ENCODE measurements around the gene SULT2B1. TPM values are rescaled to one million over a fixed set of nuclear protein-coding genes. Genes with fewer than 3 reads are reported as not detected.

Gene SULT2B1
- total RNA-seq, 2 experiments from 2014 or later = not detected

DNA sequence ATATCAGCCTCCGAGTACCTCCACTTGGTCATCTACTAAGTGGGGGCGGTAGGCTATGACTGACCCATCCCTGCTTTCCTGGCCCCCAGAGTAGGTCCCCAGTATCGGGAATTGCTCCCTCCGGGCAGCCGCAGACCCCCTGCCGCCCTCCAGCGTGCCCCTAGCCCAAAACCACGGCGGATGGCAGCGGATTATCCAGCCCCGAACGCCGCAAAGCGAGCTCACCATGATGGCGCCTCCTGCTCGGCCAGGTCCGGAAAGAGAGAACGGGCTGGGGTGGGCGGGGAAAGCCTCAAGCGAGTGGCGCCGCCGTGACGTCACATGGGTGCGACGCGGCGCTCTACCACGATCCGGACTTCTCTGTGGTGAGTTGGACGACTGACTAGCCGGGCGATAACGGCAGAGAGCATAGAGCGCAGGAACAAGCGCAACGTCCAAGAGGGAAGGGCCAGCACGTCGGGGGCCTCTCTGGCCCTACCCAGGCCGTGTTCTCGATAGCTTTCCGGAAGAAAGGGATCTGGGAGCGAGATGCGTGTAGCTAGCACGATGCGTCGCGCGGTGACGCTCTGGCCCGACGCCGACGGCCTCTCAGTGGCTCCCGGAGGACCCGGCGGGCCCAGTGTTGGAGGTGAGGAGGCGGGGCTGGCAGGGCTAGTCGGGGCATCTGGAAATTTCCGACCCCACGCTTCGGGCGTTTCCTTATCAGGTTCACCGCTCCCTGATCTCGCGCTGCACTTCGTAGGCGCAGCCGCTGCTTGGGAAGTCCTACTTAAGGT lies 67.1 kb downstream of the SULT2B1 start, which contains the start of the genes RPL18 and SPHK2:
Gene RPL18 (minus strand): TSS at position 263 of the 776 bp plus-strand sequence. CDS start 35 bp downstream, at position 228.
Gene SPHK2 (plus strand): TSS at position 591 of the 776 bp plus-strand sequence. CDS start 1,009 bp downstream, outside the sequence.
- Histone ChIP-seq H3K79me2 (ENCODE audit: insufficient read depth, low read depth, low read length) (peaks cover 45% of the 10 kb centered on the region), H3K27ac (ENCODE audit: low read depth, low read length, poor library complexity, severe bottlenecking) (peak within 1 kb of the TSS; percentile 72), H3K9me3 (ENCODE audit: low read length) (no peaks in the 10 kb centered on the region), H3K36me3 (ENCODE audit: insufficient read depth, low read length) (peaks cover 55% of the 10 kb centered on the region), H2AFZ (ENCODE audit: low read length) (peak within 1 kb of the TSS; percentile 21; the same call in 1 of the 2 replicates), H3K4me1 (ENCODE audit: insufficient read depth, low read length, poor library complexity, severe bottlenecking) (peaks cover 60% of the 10 kb centered on the region), H4K20me1 (ENCODE audit: insufficient read depth, low read length) (peaks cover 27% of the 10 kb centered on the region), H3K4me2 (ENCODE audit: low read length) (peak within 1 kb of the TSS; percentile 93), H3K9me2 (ENCODE audit: insufficient read depth, low read length) (no peaks in the 10 kb centered on the region), H3K4me3 (ENCODE audit: low read depth, low read length, poor library complexity, severe bottlenecking) (peak within 1 kb of the TSS; percentile 88)
- peak; percentile 99 for DNase-seq (ENCODE audit: low spot score)
- CTCF ChIA-PET (ENCODE audit: unreplicated experiment) = interaction anchor here (0.6 kb wide), 2 partner anchors 252 to 310 kb away, joined by 3 to 4 read pairs; no protein-coding TSS in a partner anchor
- intact Hi-C loops (cut with micrococcal nuclease; ENCODE audit: unreplicated experiment) = loop anchor here (1.0 kb wide), 2 partner anchors 18 to 95 kb away; partner anchors contain the start of gene DBP
- no peak for TF ChIP-seq EZH2phosphoT487 (IDR thresholded peaks at IDR 0.05; ENCODE audit: borderline replicate concordance, low read depth, low read length)
- TF ChIP-seq, protein P1, sequence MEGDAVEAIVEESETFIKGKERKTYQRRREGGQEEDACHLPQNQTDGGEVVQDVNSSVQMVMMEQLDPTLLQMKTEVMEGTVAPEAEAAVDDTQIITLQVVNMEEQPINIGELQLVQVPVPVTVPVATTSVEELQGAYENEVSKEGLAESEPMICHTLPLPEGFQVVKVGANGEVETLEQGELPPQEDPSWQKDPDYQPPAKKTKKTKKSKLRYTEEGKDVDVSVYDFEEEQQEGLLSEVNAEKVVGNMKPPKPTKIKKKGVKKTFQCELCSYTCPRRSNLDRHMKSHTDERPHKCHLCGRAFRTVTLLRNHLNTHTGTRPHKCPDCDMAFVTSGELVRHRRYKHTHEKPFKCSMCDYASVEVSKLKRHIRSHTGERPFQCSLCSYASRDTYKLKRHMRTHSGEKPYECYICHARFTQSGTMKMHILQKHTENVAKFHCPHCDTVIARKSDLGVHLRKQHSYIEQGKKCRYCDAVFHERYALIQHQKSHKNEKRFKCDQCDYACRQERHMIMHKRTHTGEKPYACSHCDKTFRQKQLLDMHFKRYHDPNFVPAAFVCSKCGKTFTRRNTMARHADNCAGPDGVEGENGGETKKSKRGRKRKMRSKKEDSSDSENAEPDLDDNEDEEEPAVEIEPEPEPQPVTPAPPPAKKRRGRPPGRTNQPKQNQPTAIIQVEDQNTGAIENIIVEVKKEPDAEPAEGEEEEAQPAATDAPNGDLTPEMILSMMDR (conservative IDR thresholded peaks at IDR 0.05; ENCODE audit: low read length) = no peak
- BruUV-seq (replicated peaks) = no TSS peak
- POLR2A ChIA-PET = interaction anchor here (0.6 to 1.3 kb wide), 3 partner anchors 14 to 369 kb away, joined by 3 to 6 read pairs (median 4); no protein-coding TSS in a partner anchor

DNA sequence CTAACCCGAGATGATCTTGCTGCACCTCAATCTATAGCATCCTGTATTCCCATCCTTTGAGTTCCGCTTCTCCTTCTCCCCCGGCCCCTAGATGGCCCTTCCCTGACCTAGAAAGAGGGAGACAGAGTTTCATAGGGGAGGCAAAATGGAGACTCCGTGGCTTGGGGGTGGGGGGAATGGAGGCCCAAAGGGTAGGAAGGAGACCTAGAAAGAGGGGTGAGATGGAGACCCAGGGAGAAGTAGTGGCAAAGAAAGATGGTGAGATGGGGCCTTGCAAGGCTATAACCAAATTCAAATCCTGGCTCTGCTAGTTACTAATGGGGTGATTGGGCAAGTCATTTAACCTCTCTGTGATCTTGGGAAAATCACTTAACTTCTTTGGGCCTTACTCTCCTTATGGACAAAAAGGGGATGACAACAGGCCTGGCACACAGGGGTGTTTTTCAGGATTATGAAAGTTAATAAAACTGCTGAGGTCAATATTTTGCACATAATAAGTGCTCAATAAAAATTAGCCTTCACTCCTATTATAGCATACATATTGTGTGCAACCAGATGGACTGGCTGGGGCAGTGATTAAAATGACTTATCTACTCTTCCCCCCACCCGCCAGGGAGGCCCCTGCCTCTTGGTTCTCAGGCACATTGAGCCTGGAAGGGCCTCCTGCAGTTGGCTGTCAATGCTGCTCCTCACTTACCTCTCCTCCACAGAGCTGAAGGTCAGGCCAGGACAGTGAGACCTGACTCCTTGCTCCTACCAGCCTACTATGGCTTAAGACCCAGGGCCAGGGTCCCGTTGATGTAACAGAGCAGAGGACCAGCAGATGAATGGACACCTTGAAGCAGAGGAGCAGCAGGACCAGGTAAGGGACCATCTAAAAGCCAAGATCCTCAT lies 68.0 kb downstream of the SULT2B1 start:
- ChIA-PET CTCF (ENCODE audit: unreplicated experiment) (no interaction called here), POLR2A (interaction anchor here (1.0 to 1.3 kb wide), 3 partner anchors 11 to 299 kb away, joined by 3 to 6 read pairs (median 5); no protein-coding TSS in a partner anchor)
- Histone ChIP-seq H3K9me2 (ENCODE audit: insufficient read depth, low read length) (no peaks in the 10 kb centered on the region), H3K4me3 (ENCODE audit: low read depth, low read length, poor library complexity, severe bottlenecking) (peak overlapping the region; percentile 88), H3K4me1 (ENCODE audit: insufficient read depth, low read length, poor library complexity, severe bottlenecking) (peaks cover 61% of the 10 kb centered on the region), H2AFZ (ENCODE audit: low read length) (peak overlapping the region; percentile 21; the same call in 1 of the 2 replicates), H4K20me1 (ENCODE audit: insufficient read depth, low read length) (peaks cover 27% of the 10 kb centered on the region), H3K36me3 (ENCODE audit: insufficient read depth, low read length) (peaks cover 47% of the 10 kb centered on the region), H3K9me3 (ENCODE audit: low read length) (no peaks in the 10 kb centered on the region), H3K4me2 (ENCODE audit: low read length) (peak overlapping the region; percentile 87), H3K79me2 (ENCODE audit: insufficient read depth, low read depth, low read length) (peaks cover 45% of the 10 kb centered on the region), H3K27ac (ENCODE audit: low read depth, low read length, poor library complexity, severe bottlenecking) (peak overlapping the region; percentile 72)
- no peak for DNase-seq (ENCODE audit: low spot score)
- TSS peak; percentile 85 for BruUV-seq (replicated peaks)
- intact Hi-C loops (cut with micrococcal nuclease; ENCODE audit: unreplicated experiment) = loop anchor here (1.0 kb wide), 2 partner anchors 17 to 94 kb away; partner anchors contain the start of gene DBP
- no peak for TF ChIP-seq EZH2phosphoT487 (IDR thresholded peaks at IDR 0.05; ENCODE audit: borderline replicate concordance, low read depth, low read length)
